MCF 10A (cell line): Measurements from ENCODE around the gene ZBTB38. TPM values are rescaled to one million over a fixed set of nuclear protein-coding genes. Genes with fewer than 3 reads are reported as not detected.

ENCODE experiments used
- BruUV-seq: library from RNA; stranded (reverse); fragments of 400-500 nt; replicated peaks from 2 replicates; lab custom pipeline; 2021; lab: Mats Ljungman, UMichigan
- CTCF ChIA-PET: fragments of 300-600 bp; sonication (Branson Sonifier 250); formaldehyde crosslinking; extraction: SDS; loops from one replicate; lab custom pipeline; 2021; ENCODE audit warnings: antibody characterized with exemption, inconsistent platforms; lab: Yijun Ruan, JAX
- POLR2A ChIA-PET: fragments of 300-600, 350-650 bp; sonication (Branson Sonifier 250); formaldehyde crosslinking; extraction: SDS; loops from one replicate; lab custom pipeline; 2020; ENCODE audit warnings: antibody characterized with exemption, inconsistent platforms; lab: Yijun Ruan, JAX
- DNase-seq: peaks from one replicate; pipeline ENCODE4 v3.0.0-alpha.2; 2018; ENCODE audit not compliant: unreplicated experiment
- H3K27ac Mint-ChIP-seq: one replicate; pipeline ENCODE4 v1.8.0; 2022; ENCODE audit warnings: mild to moderate bottlenecking, low read depth, mixed read lengths; ENCODE audit not compliant: unreplicated experiment
- H3K27me3 Mint-ChIP-seq: one replicate; pipeline ENCODE4 v1.8.0; 2022; ENCODE audit warnings: mixed read lengths; ENCODE audit not compliant: insufficient read depth, unreplicated experiment
- H3K36me3 Mint-ChIP-seq: one replicate; pipeline ENCODE4 v1.8.0; 2022; ENCODE audit warnings: mild to moderate bottlenecking, moderate library complexity, mixed read lengths; ENCODE audit not compliant: insufficient read depth, unreplicated experiment
- H3K4me1 Mint-ChIP-seq: one replicate; pipeline ENCODE4 v1.8.0; 2022; ENCODE audit warnings: mixed read lengths; ENCODE audit not compliant: insufficient read depth, unreplicated experiment
- H3K4me3 Mint-ChIP-seq: one replicate; pipeline ENCODE4 v1.8.0; 2022; ENCODE audit warnings: mild to moderate bottlenecking, moderate library complexity, mixed read lengths; ENCODE audit not compliant: unreplicated experiment
- H3K9me3 Mint-ChIP-seq: one replicate; pipeline ENCODE4 v1.8.0; 2022; ENCODE audit warnings: mixed read lengths; ENCODE audit not compliant: unreplicated experiment
- CTCF ChIP-seq: fragments of 200-600 bp; IDR thresholded peaks from one replicate; pipeline ENCODE4 v1.8.0; 2022; ENCODE audit warnings: antibody characterized with exemption, mild to moderate bottlenecking; ENCODE audit not compliant: unreplicated experiment
- intact Hi-C: fragments of 100-400 bp; cut with micrococcal nuclease; formaldehyde crosslinking; loops from 2 replicates; pipeline ENCODE4 v1.14.1; 2022
- total RNA-seq: library from RNA; stranded (reverse); gene quantifications from 2 replicates; pipeline ENCODE4 v1.2.3, GENCODE V29; 2022

The ZBTB38 gene
- total RNA-seq, 1 experiment from 2014 or later = 168 TPM

GRCh38 chr3:141410846-141411245 lies 42.5 kb downstream of the ZBTB38 start:
- POLR2A ChIA-PET = interaction anchor here (0.8 to 14.3 kb wide), 10 partner anchors 8 to 102 kb away, joined by 3 to 349 read pairs (median 6); partner anchors contain the start of gene ZBTB38

GRCh38 chr3:141411251-141411771 lies 43.0 kb downstream of the ZBTB38 start:
- intact Hi-C loops = no loop called here
- Mint-ChIP-seq H3K36me3 (peaks cover 84% of the 10 kb centered on the region), H3K9me3 (no peaks in the 10 kb centered on the region), H3K27me3 (no peaks in the 10 kb centered on the region), H3K4me3 (no peak overlapping the region), H3K27ac (peak overlapping the region; percentile 95), H3K4me1 (peaks cover 56% of the 10 kb centered on the region)
- TF ChIP-seq CTCF = no peak
- POLR2A ChIA-PET = interaction anchor here (0.7 to 14.3 kb wide), 20 partner anchors 8 to 102 kb away, joined by 3 to 349 read pairs (median 5); partner anchors contain the start of gene ZBTB38
- no TSS peak for BruUV-seq
- CTCF ChIA-PET = interaction anchor here (0.9 to 2.5 kb wide), 9 partner anchors 7 to 105 kb away, joined by 3 to 17 read pairs (median 5); no protein-coding TSS in a partner anchor
- DNase-seq = no peak

More at GRCh38 chr3:141410846-141411245, 42.5 kb downstream of the ZBTB38 start:
- H3K27ac Mint-ChIP-seq = peak overlapping the region; percentile 95
- TF ChIP-seq CTCF = no peak
- no peaks in the 10 kb centered on the region for H3K9me3 Mint-ChIP-seq
- H3K4me1 Mint-ChIP-seq = peaks cover 61% of the 10 kb centered on the region
- intact Hi-C loops = no loop called here
- peaks cover 85% of the 10 kb centered on the region for H3K36me3 Mint-ChIP-seq
- no TSS peak for BruUV-seq
- H3K4me3 Mint-ChIP-seq = no peak overlapping the region
- DNase-seq = peak; percentile 56
- CTCF ChIA-PET = interaction anchor here (1.2 to 1.6 kb wide), 4 partner anchors 8 to 45 kb away, joined by 3 to 6 read pairs (median 5); no protein-coding TSS in a partner anchor
- no peaks in the 10 kb centered on the region for H3K27me3 Mint-ChIP-seq

- Mint-ChIP-seq H3K4me3 (peak overlapping the region; percentile 58), H3K4me1 (peaks cover 47% of the 10 kb centered on the region), H3K36me3 (peaks cover 84% of the 10 kb centered on the region), H3K27me3 (no peaks in the 10 kb centered on the region), H3K27ac (peak overlapping the region; percentile 95), H3K9me3 (no peaks in the 10 kb centered on the region)
- TSS peak; percentile 48 for BruUV-seq
- ChIA-PET POLR2A (interaction anchor here (0.7 to 14.3 kb wide), 20 partner anchors 7 to 109 kb away, joined by 3 to 349 read pairs (median 5); partner anchors contain the start of gene ZBTB38), CTCF (interaction anchor here (0.6 to 2.5 kb wide), 14 partner anchors 9 to 106 kb away, joined by 3 to 17 read pairs (median 4); no protein-coding TSS in a partner anchor)
- intact Hi-C loops = no loop called here
- no peak for TF ChIP-seq CTCF
- DNase-seq = peak; percentile 89
Observed at GRCh38 chr3:141412087-141412935, 44.0 kb downstream of the ZBTB38 start.
